Subcutaneous adipose tissue (tissue), 4 donors: ENCODE results near the gene R3HDM2. TPM values are rescaled to one million over a fixed set of nuclear protein-coding genes. Genes with fewer than 3 reads are reported as not detected.

ENCODE experiments used
- total RNA-seq, 4 donors: library from RNA; depleted of rRNA; stranded (reverse); fragments of >200 nt; gene quantifications; one replicate each; pipeline ENCODE4 v1.1.0, GENCODE V29; 2016
- TF ChIP-seq, protein P1 (sequence below): fragments of 450-650 bp; IDR thresholded peaks from one replicate; pipeline ENCODE4 v1.5.1; 2016; ENCODE audit warnings: low read depth, mild to moderate bottlenecking, control low read depth, antibody characterized with exemption, moderate library complexity

The R3HDM2 gene
- total RNA-seq, 4 donors from 2014 or later: 48.2 to 51.2 (median 48.7) TPM

DNA sequence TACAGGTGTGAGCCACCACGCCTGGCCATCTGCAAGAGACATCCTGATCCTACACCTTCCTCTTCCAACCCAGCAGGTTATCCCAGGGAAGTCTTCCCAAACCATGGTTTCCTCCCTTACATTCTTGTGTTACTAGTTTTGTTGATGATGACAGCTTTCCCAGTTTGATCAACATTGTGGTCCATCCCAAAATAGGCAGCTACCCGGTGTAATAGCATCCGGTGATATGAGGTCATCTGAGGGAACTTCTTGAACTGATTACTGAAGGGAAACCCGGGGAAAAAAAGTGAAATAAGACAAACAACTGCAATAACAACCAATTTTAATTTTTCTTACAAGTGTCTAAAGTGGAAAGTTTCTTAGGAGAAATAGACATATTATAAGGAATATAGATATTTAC lies 134.6 kb downstream of the R3HDM2 start:
- TF ChIP-seq, protein P1, sequence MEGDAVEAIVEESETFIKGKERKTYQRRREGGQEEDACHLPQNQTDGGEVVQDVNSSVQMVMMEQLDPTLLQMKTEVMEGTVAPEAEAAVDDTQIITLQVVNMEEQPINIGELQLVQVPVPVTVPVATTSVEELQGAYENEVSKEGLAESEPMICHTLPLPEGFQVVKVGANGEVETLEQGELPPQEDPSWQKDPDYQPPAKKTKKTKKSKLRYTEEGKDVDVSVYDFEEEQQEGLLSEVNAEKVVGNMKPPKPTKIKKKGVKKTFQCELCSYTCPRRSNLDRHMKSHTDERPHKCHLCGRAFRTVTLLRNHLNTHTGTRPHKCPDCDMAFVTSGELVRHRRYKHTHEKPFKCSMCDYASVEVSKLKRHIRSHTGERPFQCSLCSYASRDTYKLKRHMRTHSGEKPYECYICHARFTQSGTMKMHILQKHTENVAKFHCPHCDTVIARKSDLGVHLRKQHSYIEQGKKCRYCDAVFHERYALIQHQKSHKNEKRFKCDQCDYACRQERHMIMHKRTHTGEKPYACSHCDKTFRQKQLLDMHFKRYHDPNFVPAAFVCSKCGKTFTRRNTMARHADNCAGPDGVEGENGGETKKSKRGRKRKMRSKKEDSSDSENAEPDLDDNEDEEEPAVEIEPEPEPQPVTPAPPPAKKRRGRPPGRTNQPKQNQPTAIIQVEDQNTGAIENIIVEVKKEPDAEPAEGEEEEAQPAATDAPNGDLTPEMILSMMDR: no peak

DNA sequence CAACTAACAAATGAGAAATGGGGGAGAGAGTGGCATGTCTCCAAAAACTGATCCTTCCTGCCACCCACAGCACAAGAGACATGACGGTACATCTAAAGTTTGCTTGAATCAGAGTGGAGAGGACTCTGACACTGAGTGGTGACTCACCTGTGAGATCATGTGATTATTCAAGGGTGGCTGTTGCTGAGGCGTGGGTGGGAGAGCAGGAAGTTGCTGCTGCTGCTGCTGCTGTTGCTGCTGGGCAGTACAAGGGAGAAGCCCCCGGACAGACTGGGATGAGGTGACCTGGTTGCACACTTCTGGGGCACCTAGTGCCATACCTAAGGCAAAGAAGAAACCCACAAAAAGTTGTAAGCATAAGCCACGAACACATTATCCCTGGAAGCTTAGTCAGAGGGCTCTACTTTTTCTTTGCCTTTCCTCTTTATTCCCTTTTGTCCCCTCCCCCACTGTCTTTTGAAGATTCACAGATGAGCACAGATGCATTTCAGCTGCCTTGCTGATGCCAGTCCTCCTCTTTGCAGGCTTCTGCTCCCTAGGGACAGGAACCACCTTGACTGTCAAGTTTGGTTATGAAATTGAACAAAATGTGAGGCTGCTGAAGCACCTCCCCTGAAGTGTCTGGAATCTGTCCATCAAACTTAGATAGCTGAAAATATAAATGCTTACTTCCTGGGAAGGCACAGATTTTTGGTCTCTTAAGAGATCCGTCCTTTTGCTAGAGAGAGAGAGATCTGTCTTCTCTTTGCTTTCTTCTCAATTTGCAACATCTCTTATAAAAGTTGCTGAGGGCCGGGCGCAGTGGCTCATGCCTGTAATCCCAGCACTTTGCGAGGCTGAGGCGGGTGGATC lies 150.4 kb downstream of the R3HDM2 start:
- TF ChIP-seq, protein P1: no peak

DNA sequence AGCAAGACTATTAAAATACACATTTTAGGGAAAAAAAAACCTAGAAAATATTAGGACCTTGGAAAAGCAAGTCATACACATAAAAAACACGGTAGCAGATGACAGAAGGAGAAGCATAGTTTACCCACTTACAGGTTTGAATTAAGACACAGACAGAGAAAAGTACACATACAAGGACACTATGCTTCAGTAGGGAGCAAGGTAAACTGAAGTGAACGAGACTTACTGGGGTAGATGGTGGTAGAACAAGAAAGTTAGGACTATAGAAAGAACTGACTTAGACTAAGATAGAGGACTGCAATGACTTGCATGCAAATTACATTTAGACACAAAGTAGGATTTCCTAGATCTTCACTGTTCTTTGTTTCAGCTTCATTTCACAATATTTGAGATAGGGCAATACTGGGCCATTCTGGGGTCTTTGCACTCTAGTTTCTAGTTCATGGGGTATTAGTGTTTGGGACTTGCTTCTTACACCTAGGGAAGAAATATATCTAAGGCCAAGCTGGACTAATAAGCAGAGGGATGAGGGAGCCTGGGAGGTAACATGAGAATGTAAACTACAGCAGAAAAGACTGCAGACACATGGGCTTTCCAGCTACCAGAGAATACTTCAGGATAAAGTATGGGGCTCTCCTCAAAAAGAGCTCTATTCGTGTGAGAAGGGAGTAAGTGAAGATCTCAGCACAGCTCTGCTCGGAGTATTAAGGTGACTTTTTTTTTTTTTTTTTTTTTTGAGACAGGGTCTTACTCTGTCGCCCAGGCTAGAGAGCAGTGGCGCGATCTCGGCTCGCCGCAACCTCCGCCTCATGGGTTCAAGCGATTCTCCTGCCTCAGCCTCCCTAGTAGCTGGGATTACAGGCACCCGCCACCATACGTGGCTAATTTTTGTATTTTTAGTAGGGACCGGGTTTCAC lies 152.1 kb downstream of the R3HDM2 start:
- TF ChIP-seq, protein P1: no peak

DNA sequence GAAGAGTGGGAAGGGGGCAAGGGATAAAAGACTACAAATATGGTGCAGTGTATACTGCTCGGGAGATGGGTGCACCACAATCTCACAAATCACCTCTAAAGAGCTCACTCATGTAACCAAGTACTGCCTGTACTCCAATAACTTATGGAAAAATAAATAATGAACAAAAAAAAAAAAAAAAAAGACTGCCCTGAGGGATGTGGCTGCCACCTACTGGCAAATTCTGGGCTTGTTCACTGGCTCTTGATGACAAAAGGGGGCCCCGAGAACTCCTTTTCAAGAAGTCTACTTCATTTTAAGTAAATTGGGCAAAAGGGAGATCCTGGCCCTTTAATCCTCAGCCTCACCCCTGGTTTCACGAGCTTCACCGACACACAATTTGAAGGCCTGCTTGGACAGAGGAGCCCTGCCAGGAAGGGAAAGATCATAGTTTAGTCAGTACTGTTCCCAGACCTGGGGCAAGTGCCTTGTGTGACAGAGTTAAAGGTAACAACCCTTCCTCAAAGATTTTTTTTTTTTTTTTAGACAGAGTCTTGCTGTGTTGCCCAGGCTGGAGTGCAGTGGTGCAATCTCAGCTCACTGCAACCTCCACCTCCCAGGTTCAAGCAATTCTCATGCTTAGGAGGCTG lies 153.8 kb downstream of the R3HDM2 start:
- TF ChIP-seq, protein P1: no peak

DNA sequence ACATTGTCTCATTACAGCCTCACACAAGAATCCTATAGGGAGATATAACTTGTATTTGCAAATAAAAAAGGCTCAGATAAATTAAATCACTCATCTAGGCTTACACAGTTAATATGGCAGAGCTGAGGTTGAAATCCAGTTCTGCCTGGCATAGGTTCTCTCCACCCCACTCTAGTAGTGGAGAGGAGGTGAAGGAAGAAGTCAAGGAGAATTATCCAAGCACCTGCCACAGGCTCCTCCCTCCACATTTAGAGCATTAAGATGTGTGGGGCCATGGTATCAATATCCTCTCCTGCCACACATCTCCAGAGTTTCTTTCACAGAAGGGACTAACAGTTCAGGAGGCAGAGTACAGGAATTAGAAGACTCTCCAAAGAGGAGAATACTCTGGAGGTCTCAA lies 157.3 kb downstream of the R3HDM2 start:
- TF ChIP-seq, protein P1: no peak

DNA sequence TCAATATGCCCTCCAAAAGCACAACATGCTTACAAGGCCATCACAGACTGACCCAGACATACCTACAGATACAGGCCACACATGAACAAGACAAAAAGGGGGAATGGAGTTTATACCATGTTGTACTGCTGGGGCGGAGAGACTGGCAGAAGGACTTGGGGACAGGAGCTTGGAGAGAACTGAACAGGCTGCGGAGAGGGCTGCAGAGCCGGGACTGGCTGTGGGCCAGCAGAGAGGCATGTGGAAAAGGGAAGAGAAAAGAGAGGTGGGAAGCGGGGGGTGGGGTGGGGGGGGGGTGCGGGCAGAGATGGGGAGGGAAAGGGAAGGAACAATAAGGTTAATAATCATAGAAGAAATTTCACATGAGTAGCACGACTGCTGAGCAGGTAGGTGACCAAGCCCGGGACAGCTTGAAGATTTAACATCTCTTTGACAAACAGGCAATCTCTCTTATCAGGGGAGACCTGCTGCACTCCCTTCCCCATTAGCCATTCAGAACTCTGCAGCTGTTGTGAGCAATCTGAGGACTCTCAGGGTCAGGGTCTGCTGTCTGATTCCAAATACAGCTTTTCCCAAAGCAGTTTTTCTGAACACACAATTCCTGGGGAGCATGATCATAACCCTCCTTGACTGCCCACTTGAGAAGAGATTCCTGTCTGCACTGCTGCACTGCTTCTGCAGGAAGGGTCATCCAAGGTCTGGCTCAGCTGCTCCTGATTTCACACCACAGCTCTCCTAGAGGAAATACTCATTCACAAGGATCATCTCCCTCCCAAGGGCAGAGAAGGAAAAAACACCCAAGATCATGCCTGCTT lies 158.3 kb downstream of the R3HDM2 start:
- TF ChIP-seq, protein P1: no peak
